ENCODE results near the gene CFAP47. TPM values are rescaled to one million over a fixed set of nuclear protein-coding genes. Genes with fewer than 3 reads are reported as not detected.

Gene CFAP47
- total and polyA plus RNA-seq, 9 donors, result 0.05 to 34.5 (median 0.51) TPM; not detected in 1

- H3K4me3 ChIP-seq, result no peak overlapping the region
- no peak overlapping the region for H3K27ac ChIP-seq
- TF ChIP-seq CTCF (IDR thresholded peaks at IDR 0.05), result no peak
- no peak for TF ChIP-seq POLR2A (IDR thresholded peaks at IDR 0.05)
- intact Hi-C loops (cut with DNase I), result no loop called here
- H3K36me3 ChIP-seq, result no peaks in the 10 kb centered on the region
- H3K27me3 ChIP-seq, result no peaks in the 10 kb centered on the region
- H3K4me1 ChIP-seq (ENCODE audit: insufficient read depth), result no peaks in the 10 kb centered on the region
- WGBS, 3 donors, result 62 to 74% (median 66%) methylated on average over 2 of the region's 2 CpGs
- no peaks in the 10 kb centered on the region for H3K9me3 ChIP-seq
- DNase-seq, result no peak
These were observed 182.9 kb downstream of the CFAP47 start for GRCh38 chrX:36102425-36102824.

GRCh38 chrX:36116222-36116621 is 196.7 kb downstream of the CFAP47 start:
- Histone ChIP-seq H3K9me3 (no peaks in the 10 kb centered on the region), H3K27me3 (no peaks in the 10 kb centered on the region), H3K4me1 (ENCODE audit: insufficient read depth) (no peaks in the 10 kb centered on the region), H3K27ac (no peak overlapping the region), H3K4me3 (no peak overlapping the region), H3K36me3 (no peaks in the 10 kb centered on the region)
- WGBS, 3 donors, result 43 to 55% (median 46%) methylated on average over 5 of the region's 5 CpGs
- TF ChIP-seq POLR2A (IDR thresholded peaks at IDR 0.05) (no peak), EP300 (IDR thresholded peaks at IDR 0.05) (no peak), CTCF (IDR thresholded peaks at IDR 0.05) (no peak)
- intact Hi-C loops (cut with DNase I), result no loop called here
- no peak for DNase-seq

GRCh38 chrX:36159254-36159653 is 239.7 kb downstream of the CFAP47 start:
- no peaks in the 10 kb centered on the region for H3K4me1 ChIP-seq (ENCODE audit: insufficient read depth)
- intact Hi-C loops (cut with DNase I), result no loop called here
- TF ChIP-seq CTCF (IDR thresholded peaks at IDR 0.05) (no peak), EP300 (IDR thresholded peaks at IDR 0.05) (no peak)
- H3K27ac ChIP-seq, result no peak overlapping the region
- H3K9me3 ChIP-seq, result no peaks in the 10 kb centered on the region
- no peak overlapping the region for H3K4me3 ChIP-seq
- no peak for DNase-seq
- H3K36me3 ChIP-seq, result no peaks in the 10 kb centered on the region
- H3K27me3 ChIP-seq, result no peaks in the 10 kb centered on the region
- 53 to 55% (median 54%) methylated on average over 7 of the region's 7 CpGs for WGBS, 3 donors

- H3K9me3 ChIP-seq, result no peaks in the 10 kb centered on the region
- no peak for DNase-seq
- no peak for TF ChIP-seq POLR2A (IDR thresholded peaks at IDR 0.05)
- no peak for TF ChIP-seq EP300 (IDR thresholded peaks at IDR 0.05)
- TF ChIP-seq CTCF (IDR thresholded peaks at IDR 0.05), result no peak
- H3K4me3 ChIP-seq, result no peak overlapping the region
- H3K27me3 ChIP-seq, result no peaks in the 10 kb centered on the region
- H3K4me1 ChIP-seq (ENCODE audit: insufficient read depth), result no peaks in the 10 kb centered on the region
- no peak overlapping the region for H3K27ac ChIP-seq
- no peaks in the 10 kb centered on the region for H3K36me3 ChIP-seq
- intact Hi-C loops (cut with DNase I), result no loop called here
These were observed 240.5 kb downstream of the CFAP47 start for GRCh38 chrX:36160081-36160480.

- Histone ChIP-seq H3K27me3 (no peaks in the 10 kb centered on the region), H3K27ac (no peak overlapping the region), H3K9me3 (no peaks in the 10 kb centered on the region), H3K36me3 (no peaks in the 10 kb centered on the region), H3K4me1 (ENCODE audit: insufficient read depth) (no peaks in the 10 kb centered on the region), H3K4me3 (no peak overlapping the region)
- no peak for DNase-seq
- intact Hi-C loops (cut with DNase I), result no loop called here
- TF ChIP-seq POLR2A (IDR thresholded peaks at IDR 0.05), result no peak
- no peak for TF ChIP-seq EP300 (IDR thresholded peaks at IDR 0.05)
- no peak for TF ChIP-seq CTCF (IDR thresholded peaks at IDR 0.05)
These were observed 279.0 kb downstream of the CFAP47 start for GRCh38 chrX:36198575-36198974.

All from ovary (tissue), 9 donors.